Thymus (tissue), 11 donors: Measurements from ENCODE around the gene HEATR9. TPM values are rescaled to one million over a fixed set of nuclear protein-coding genes. Genes with fewer than 3 reads are reported as not detected.

ENCODE experiments used
- DNase-seq, 9 donors: peaks; one replicate each; pipeline ENCODE4 v3.0.0-alpha.2; 2013; ENCODE audit warnings: low spot score in 9 of 9, low read depth in 6 of 9, missing footprints in 1 of 9
- H3K27ac ChIP-seq, 2 donors: one replicate each; pipeline ENCODE4 v1.5.1; 2013; ENCODE audit warnings: control low read depth in 1 of 2, low read depth in 1 of 2, low read length in 1 of 2, mild to moderate bottlenecking in 1 of 2, moderate library complexity in 1 of 2
- H3K27me3 ChIP-seq, 2 donors: one replicate each; pipeline ENCODE4 v1.5.1; 2013; ENCODE audit warnings: low read length in 1 of 2; ENCODE audit not compliant: control insufficient read depth in 2 of 2, insufficient read depth in 1 of 2
- H3K36me3 ChIP-seq, 2 donors: one replicate each; pipeline ENCODE4 v1.5.1; 2013; ENCODE audit warnings: low read length in 1 of 2, mild to moderate bottlenecking in 1 of 2, moderate library complexity in 1 of 2; ENCODE audit not compliant: control insufficient read depth in 2 of 2, insufficient read depth in 2 of 2
- H3K4me1 ChIP-seq, 2 donors: one replicate each; pipeline ENCODE4 v1.5.1; 2013; ENCODE audit warnings: low read length in 2 of 2; ENCODE audit not compliant: control insufficient read depth in 2 of 2, insufficient read depth in 2 of 2
- H3K4me3 ChIP-seq, 2 donors: one replicate each; pipeline ENCODE4 v1.5.1; 2013; ENCODE audit warnings: low read length in 2 of 2, control low read depth in 1 of 2, mild to moderate bottlenecking in 1 of 2
- H3K9me3 ChIP-seq, 2 donors: one replicate each; pipeline ENCODE4 v1.5.1; 2013; ENCODE audit warnings: low read length in 1 of 2, mild to moderate bottlenecking in 1 of 2; ENCODE audit not compliant: control insufficient read depth in 2 of 2, insufficient read depth in 1 of 2
- WGBS: extraction: QIAGEN DNeasy Blood & Tissue Kit; methylation state at CpG from one replicate; pipeline ENCODE4 v1.1.7; 2013; 5-methylcytosine and 5-hydroxymethylcytosine counted together
- polyA plus RNA-seq: library from polyadenylated mRNA; stranded (reverse); fragments of 200-250 nt; gene quantifications from one replicate; pipeline ENCODE4 v1.2.3, GENCODE V29; 2013
- total RNA-seq: library from RNA; stranded (reverse); fragments of 120-200 nt; gene quantifications from one replicate; pipeline ENCODE4 v1.2.4, GENCODE V29; 2013
- donor health status: healthy.

Gene HEATR9
- total and polyA plus RNA-seq, 2 donors, result 0.05 to 0.82 TPM

DNA sequence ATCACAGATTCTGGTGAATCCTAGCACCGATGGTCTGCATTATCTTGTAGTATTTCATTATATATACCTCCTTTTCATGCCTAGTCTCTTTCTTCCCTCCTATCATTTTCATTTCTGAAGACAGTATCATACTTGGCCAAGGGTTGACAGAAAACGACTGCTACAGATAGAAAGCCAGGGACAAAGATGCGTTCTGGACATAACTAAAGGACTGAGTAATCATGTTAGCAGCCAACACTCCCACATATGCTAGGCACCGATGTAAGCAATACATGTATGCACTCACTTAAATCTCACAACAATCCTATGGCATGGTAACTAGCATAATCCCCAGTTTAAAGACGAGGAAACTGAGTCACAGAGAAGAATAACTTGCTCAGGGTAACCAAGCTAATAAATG, 39.0 kb upstream of the HEATR9 start:
- 93% methylated on average over 5 of the region's 5 CpGs for WGBS
- Histone ChIP-seq H3K4me3 (no peak overlapping the region), H3K27ac (no peak overlapping the region), H3K27me3 (no peaks in the 10 kb centered on the region), H3K4me1 (peaks cover 10 to 12% of the 10 kb centered on the region in 2 donors), H3K9me3 (no peaks in the 10 kb centered on the region), H3K36me3 (no peaks in the 10 kb centered on the region)
- no peak for DNase-seq

DNA sequence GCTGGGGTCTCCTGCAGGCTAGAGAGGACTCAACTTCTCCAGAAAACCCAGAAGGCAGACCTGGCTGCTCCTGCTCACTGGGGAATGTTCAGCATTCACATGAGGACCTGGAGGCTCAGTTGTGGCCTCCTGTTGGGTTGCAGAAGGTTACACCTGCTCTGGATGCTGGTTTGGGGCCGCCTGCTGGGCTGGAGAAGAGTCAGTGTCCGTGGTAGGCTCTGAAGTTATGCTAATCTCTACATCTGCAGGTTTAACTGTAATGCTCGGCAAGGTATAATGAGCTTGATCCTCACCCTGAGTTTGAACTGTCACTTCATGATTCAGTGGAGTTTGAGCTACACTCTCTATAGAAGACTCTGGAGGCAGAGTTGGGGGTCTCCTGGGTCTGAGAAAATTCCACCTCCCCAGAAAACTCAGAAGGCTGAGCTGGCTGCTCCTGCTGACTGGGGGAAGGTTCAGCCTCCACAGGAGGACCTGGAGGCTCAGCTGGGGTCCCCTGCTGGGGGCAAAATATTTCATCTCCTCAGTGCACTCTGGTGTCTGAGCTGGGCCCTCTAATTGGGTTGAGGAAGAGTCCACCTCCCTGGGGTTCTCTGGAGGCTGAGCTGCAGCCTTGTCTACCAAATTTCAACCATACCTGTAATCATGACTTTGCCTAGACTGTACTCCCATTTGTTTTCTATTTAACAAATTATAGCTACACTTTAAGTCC, 38.4 kb upstream of the HEATR9 start:
- Histone ChIP-seq H3K4me3 (no peak overlapping the region), H3K9me3 (no peaks in the 10 kb centered on the region), H3K27me3 (no peaks in the 10 kb centered on the region), H3K36me3 (no peaks in the 10 kb centered on the region), H3K27ac (no peak overlapping the region), H3K4me1 (peaks cover 10 to 16% of the 10 kb centered on the region in 2 donors)
- WGBS, result 55% methylated on average over 3 of the region's 3 CpGs
- no peak for DNase-seq

DNA sequence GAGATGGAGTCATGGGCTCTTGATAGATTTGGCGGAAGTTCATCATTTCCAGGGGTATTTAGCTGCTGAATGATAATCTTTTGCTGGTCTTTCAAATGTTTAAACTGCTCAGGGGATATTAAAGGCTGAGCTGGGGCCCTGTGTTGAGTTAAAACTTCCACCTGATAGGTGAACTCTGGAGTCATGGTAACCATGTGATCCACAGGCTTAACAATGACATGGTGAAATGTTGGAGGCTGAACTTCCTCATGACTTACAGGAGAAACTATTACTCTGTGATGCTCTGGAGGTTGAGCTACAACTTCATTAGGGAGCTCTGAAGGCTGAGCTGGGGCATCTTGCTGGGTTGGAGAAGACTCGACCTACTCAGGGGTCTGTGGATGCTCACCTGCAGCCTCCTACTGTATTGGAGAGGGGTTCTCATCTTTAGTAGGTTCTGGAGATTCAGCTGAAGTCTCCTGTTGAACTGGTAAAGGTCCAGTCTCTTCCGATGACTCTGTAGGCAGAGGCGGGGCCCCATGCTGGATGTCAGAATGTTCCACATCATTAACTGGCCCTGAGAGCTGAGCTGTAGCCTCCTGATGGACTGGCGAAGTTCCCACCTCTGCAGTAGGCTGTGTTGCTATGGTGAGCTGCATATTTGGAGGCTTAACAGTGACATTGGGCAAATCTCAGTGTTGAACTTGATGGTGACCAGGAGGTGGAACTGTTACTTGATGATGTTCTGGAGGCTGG, 37.7 kb upstream of the HEATR9 start:
- Histone ChIP-seq H3K4me3 (no peak overlapping the region), H3K27me3 (no peaks in the 10 kb centered on the region), H3K9me3 (no peaks in the 10 kb centered on the region), H3K36me3 (no peaks in the 10 kb centered on the region), H3K27ac (no peak overlapping the region), H3K4me1 (peaks cover 10 to 22% of the 10 kb centered on the region in 2 donors)
- no peak for DNase-seq
- 96% methylated on average over 5 of the region's 5 CpGs for WGBS

DNA sequence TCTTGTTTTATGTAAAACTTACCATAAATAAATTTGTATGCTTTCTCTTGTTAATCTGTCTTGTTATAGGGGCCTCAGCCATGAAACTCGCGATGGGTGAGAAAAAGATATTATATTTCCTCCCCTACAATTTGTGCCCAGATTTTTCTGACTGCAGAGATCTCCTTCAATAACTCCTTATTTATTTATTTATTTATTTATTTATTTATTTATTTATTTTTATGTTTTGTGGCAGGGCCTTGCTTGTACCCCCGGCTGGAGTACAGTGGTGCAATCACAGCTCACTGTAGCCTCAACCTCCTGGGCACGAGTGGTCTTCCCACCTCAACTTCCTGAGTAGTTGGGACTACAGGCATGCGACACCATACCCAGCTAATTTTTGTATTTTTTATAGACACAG, 34.8 kb upstream of the HEATR9 start:
- Histone ChIP-seq H3K9me3 (no peaks in the 10 kb centered on the region), H3K4me3 (no peak overlapping the region), H3K27me3 (no peaks in the 10 kb centered on the region), H3K4me1 (peaks cover 14 to 48% of the 10 kb centered on the region in 2 donors), H3K27ac (no peak overlapping the region), H3K36me3 (no peaks in the 10 kb centered on the region)
- WGBS, result 94% methylated on average over 5 of the region's 5 CpGs
- no peak for DNase-seq

DNA sequence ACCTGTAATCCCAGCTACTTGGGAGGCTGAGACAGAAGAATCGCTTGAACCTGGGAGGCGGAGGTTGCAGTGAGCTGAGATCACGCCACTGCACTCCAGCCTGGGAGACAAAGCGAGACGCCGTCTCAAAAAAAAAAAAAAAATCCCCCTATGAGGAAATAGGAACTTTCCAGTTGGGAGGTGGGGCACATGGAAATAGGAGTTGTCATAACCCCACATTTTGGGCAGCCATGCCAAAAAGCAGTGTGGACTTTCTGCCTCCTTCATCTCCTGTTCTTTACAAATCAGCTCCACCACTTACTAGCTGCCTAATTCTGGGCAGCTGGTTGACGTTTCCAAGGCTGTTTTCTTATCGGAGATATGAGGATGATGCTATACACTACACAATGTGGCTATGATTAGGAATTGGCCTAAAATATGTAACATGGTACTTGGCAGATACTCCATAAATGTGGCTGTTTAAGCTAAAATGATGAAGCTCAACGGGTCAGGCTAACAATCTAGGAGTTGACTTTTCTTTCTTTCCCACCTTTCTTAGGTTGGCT, 33.0 kb upstream of the HEATR9 start:
- no peak for DNase-seq
- Histone ChIP-seq H3K36me3 (no peaks in the 10 kb centered on the region), H3K9me3 (no peaks in the 10 kb centered on the region), H3K27me3 (no peaks in the 10 kb centered on the region), H3K27ac (peak overlapping the region in 1 of 2 donors; percentile 84), H3K4me1 (peaks cover 8 to 46% of the 10 kb centered on the region in 2 donors), H3K4me3 (no peak overlapping the region)
- 99% methylated on average over 9 of the region's 9 CpGs for WGBS

DNA sequence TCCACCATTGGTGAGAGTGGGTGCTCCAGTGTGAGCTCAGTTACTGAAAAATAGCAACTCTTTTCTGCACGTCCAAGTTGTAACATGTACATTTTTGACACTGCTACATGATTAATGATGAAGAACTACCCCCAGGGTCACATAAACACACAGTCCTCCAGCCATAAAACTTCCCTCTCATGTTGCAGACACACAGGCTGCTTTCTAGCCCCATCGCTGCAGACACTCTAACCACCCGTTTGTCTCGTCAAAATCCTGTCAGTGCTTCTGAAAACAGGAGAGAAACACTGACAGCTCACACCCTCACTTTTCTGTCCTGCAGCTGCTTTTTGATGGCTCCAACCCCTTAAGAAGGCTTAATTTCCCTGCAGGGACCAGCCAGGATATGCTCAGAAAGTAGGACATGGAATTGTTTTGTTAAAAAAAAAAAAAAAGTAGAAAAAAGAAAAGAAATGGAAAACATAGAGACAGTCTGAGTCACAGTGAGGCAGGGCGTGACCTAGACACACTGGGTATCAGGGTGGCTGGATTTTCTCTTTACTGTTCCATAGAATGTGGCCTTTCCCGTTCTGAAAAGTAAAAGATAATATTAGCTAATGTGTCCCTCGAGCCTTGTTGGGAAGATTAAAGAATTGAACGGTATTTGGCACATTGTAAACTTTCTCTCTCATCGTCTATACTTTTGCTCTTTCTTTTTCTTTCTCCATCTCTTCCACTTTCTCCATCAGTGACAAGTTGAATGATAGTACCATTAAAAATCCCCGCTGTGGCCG, 32.2 kb upstream of the HEATR9 start:
- DNase-seq, result peak in 1 of 9 donors; percentile 65
- no peak overlapping the region for H3K4me3 ChIP-seq
- H3K4me1 ChIP-seq, result peaks cover 13 to 50% of the 10 kb centered on the region in 2 donors
- no peaks in the 10 kb centered on the region for H3K9me3 ChIP-seq
- no peaks in the 10 kb centered on the region for H3K27me3 ChIP-seq
- 92% methylated on average over 11 of the region's 11 CpGs for WGBS
- H3K36me3 ChIP-seq, result no peaks in the 10 kb centered on the region
- H3K27ac ChIP-seq, result peak overlapping the region; percentile 59 to 84

DNA sequence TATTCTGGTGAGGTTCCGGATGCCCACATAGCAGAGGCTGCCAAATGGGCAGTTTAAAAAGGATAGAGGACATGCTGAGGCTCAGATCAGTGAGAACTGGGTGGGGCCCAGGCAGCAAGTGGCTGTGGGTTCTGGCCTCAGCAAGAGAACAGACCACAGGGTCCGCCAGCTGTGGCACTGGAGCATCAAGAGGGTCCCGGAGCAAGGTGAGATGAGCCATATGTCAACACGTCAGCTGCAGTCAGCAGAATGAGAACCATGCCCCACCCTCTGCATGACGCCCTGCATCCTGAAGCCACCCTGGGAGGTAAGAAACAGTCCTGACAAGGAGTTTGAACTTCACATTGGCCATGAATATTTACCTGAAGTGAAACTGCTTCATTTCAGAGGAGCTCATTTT, 31.6 kb upstream of the HEATR9 start:
- DNase-seq, result peak in 3 of 9 donors; percentile 13 to 58 (median 33)
- no peak overlapping the region for H3K4me3 ChIP-seq
- H3K4me1 ChIP-seq, result peaks cover 13 to 50% of the 10 kb centered on the region in 2 donors
- H3K27ac ChIP-seq, result peak overlapping the region in 1 of 2 donors; percentile 84
- no peaks in the 10 kb centered on the region for H3K9me3 ChIP-seq
- 76% methylated on average over 5 of the region's 5 CpGs for WGBS
- H3K36me3 ChIP-seq, result no peaks in the 10 kb centered on the region
- no peaks in the 10 kb centered on the region for H3K27me3 ChIP-seq

DNA sequence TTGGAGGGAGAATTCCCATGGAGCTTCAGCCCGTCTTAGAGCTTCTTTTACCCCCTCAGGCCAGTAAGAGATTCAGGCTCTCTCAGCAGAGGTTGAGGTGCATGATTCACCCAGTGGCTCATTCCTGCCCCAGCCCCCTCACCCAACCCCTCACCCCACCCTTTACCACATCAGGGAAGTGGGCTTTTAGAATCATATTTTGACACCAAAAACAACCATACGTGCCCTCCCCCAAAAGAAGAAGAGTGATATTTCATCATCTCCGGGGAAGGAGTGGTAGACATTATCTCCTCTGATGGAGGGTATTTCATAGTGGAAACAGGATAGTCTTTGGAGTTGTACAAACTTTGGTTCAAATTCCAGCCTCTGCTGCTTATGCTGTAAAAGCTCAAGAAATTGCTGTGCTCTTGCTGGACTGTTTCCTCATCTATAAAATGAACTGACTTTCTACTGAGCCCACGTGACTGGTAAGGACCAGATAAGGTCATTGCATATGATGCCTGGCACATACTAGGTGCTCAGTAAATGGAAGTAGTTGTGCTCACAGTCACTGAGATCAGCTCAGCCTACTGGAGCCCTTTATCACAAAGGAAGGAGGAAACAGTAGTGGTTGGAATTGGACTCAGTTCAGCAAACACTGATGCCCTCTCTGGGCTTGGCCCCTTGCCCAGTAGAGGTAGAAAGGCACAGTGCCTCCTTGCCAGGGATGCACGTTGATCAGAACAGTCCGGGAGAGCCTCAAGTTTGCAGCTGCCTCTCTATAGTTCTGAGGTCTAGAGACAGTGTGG, 29.8 kb upstream of the HEATR9 start:
- no peaks in the 10 kb centered on the region for H3K27me3 ChIP-seq
- peak in 2 of 9 donors; percentile 11 to 57 for DNase-seq
- H3K4me3 ChIP-seq, result no peak overlapping the region
- H3K27ac ChIP-seq, result no peak overlapping the region
- H3K9me3 ChIP-seq, result no peaks in the 10 kb centered on the region
- no peaks in the 10 kb centered on the region for H3K36me3 ChIP-seq
- 46% methylated on average over 6 of the region's 6 CpGs for WGBS
- H3K4me1 ChIP-seq, result peaks cover 13 to 50% of the 10 kb centered on the region in 2 donors
